HG03039 (cell line): ENCODE measurements around the gene CBL.
A peak's percentile ranks its signal among the peaks of the same experiment; 100 is the strongest.

Experiments used
- ATAC-seq: cut with Tn5 transposase; IDR thresholded peaks from one replicate; pipeline ENCODE4 v1.9.1; 2021; ENCODE audit warnings: mild to moderate bottlenecking, moderate library complexity; ENCODE audit not compliant: unreplicated experiment

The CBL gene

DNA sequence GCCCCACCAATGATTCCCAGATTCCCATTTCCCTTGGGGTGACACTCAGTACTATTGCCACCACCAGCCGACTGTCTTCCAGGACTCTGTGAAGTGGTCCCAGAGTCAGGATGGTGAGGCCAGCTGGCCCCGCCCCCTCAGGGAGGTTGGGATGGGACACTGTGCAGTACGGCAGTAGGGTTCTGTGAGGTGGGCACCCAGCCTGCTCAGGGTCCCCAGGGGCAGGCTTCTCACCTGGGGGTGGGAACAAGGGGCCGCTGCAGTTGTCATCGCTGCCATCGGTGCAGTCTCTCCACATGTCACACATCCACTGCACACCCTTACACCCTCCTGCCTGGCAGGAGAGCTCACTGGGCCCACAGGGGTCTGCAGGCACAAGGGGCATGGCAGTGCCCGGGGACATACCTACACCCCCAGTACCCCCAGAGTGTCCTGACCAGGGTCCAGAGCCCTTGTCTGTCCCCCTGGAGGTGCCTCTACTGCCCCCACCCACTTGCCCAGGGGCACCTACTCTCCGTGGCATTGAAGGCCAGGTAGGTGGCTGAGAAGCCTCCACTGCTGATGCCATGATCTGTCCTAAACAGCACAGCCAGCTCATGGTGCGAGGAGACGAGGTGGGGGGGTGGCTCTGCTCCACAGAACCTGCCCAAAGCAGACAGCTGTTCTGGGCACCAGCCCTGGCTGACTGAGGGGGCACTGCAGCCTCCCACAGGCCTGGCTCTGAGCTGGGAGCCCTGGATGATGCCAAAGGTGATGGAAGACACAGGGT, 136.4 kb downstream of the CBL start:
- no peak for ATAC-seq

GRCh38 chr11:119343726-119344125, 137.6 kb downstream of the CBL start:
- ATAC-seq, result no peak

GRCh38 chr11:119344291-119345010, 138.3 kb downstream of the CBL start:
- no peak for ATAC-seq

DNA sequence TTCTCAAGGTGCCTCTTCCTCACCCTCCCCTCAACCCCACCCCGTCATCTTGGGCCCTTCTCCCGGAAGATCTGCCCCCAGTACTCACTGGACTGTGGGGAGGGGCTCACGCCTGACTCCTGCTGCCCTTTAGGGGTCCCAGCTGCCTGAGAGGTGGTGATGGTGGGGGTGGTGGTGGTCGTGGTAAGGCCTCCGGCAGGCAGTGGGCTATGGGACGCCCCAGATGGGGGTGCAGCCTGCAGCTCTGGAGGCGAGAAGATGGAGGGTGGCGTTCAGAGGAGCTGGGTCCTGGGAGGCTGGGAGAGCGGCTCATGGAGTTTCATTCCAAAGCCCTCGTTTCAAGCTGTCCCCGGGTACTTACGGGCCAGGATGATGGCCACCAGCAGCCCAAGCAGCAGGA, 139.5 kb downstream of the CBL start:
- no peak for ATAC-seq

GRCh38 chr11:119346605-119347004, 140.5 kb downstream of the CBL start, which contains the start of gene MFRP:
TSS of gene MFRP (minus strand) at chr11:119346705. CDS start at chr11:119346513, 192 bp downstream.
- no peak for ATAC-seq

DNA sequence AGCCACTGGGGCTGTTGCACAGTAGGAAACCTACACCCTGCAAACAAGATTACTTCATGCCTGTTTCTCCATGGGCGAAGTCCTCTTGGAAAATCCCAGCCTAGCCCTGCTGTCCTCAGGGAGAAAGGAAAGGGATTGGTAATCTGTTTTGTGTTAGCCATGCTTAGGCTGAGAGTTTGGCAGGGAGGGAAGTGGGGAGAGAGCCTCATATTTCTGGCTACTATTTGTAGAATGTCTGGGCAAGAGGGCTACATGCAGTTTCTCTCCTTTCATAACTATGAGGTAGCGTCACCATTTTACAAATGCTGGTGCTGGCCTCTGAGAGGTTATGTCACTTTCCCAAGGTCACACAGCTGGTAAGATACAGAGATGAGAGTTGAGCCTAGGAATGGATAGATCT, 141.1 kb downstream of the CBL start:
- ATAC-seq, result no peak

DNA sequence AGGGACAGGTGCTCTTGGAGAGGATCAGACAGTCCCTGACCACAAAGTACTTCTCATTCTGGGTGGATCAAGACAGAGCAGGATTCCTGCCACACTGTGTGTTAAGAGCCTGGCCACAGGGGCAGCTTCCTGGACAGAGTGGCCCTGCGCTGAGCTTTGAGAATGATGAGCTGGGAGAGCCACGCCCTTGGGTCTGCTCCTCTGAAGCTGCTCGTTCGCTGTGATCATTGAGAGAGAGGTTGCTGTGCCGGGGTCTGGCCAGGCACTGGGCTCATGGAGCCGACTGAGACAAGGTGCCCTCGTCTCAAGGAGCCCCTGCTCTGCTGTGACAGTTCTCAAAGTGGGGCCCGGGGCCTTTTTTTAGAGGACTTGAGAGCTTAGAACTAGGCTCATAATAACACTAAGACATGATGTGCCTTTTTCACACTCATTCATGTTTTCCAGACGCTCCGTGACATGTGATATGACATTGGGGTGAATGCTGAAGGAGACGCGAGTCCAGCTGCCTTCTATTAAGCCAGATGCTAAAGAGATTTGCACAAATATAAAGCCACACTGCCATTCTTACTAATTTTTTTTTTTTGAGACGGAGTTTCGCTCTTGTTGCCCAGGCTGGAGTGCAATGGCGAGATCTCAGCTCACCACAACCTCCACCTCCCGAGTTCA, 141.9 kb downstream of the CBL start:
- ATAC-seq, result no peak

DNA sequence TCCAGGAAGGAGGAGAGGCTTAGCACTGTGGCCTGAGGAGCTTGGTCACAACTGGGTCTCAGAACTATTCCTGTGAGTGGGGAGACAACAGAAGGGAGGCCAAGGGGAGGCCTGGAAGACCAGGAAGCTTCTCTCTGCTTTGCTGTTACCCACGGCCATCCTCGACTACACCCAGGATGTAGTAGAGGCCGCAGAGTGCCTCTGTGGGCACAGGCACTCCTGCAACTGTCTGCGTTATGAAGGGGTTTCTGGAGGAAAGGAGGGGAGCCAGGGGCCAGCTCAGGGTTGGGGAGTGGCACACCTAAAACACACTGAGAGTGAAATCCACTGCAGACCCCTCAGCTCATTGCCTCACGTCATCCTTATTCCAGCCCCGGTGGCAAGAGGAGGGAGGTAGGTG, 144.2 kb downstream of the CBL start:
- ATAC-seq, result no peak

DNA sequence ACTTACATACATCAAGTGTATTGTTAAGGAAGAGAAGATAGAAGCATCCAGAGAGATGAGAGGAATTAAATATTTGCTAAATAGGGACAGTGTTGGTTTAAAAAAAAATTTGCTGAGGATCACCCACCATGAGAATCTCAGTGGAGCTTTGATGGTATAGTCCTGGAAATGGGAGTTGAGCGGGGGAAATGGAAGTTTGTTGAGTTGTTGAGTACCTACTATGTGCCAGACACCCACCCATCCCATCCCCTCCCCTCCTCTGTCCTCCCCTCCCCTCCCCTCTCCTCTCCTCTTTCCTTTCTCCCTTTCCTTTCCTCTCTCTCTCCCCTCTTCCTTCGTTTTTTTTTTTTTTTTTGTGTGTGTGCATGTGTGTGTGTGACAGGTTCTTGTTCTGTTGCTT, 145.1 kb downstream of the CBL start:
- no peak for ATAC-seq

- no peak for ATAC-seq
Observed at GRCh38 chr11:119352857-119353260, 146.7 kb downstream of the CBL start.

DNA sequence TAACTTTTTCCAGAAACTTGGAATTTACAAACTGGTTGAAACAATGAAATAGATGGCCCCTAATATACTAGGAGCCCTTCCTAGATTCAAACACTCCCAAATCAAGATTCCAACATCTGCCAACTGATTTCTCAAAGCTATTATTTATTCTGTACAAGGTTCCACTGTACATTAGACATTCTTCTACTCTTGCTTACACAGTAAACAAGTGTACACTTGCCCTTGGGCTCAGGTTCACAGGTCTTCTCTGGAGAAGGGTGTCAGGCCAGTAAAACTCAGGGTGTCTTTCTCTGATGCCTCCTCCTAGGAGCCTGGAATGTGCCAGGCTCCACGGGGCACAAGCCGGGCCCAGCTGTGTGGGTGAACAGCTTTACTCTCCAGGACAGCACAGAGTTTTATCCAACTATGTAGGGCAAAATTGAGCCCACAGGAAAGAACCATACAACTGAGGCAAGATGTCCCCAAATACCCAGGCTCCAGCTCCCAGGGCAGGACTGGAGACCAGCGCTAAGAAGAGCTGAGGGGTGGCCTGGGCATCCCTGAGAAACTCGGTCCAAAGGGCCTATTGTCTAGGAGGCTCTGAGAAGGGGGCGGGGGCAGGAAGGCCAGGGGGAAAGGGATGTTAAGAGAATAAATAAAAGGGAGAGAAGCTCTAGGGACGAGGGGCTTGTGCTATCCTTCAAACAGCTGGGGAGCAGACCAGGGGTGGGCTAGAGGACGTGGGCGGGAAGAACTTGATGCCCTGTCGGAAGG, 149.1 kb downstream of the CBL start:
- no peak for ATAC-seq

- ATAC-seq, result peak; percentile 69
Observed at GRCh38 chr11:119356349-119357031, 150.4 kb downstream of the CBL start.

DNA sequence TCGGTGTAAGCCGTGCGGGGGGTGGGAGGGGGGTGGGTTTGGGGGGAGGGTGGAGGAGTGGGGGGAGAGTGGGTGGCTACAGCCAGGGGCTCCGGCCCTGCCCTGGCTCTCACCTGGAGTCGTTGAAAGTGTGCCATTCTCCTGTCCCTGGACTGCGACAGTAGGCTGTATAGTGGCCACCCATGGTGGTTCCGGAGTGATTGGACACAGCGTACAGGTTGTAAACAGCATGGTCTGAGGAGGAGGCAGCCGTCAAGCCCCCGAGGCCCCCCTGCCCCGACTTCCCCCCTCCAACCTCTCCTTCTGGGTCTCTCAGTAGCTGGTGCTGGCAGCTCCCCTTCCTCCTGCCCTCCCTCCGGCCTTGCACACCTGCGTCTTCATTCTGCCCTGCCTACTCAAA, 150.9 kb downstream of the CBL start:
- ATAC-seq, result no peak
